HEK293 (cell line): Measurements from ENCODE around the gene STIM2.

ENCODE experiments used
- HOXA7 ChIP-seq: sonication (generic); formaldehyde crosslinking; IDR thresholded peaks from 2 replicates; pipeline ENCODE4 v1.8.1; 2022; ENCODE audit warnings: missing genetic modification reagents, borderline replicate concordance
- KLF10 ChIP-seq: fragments of 450-650 bp; IDR thresholded peaks from 2 replicates; pipeline ENCODE4 v1.5.1; 2018; ENCODE audit warnings: missing biosample characterization, mild to moderate bottlenecking, missing genetic modification characterization
- ZNF202 ChIP-seq: fragments of 450-650 bp; formaldehyde crosslinking; IDR thresholded peaks from 2 replicates; pipeline ENCODE4 v1.5.1; 2016; ENCODE audit warnings: missing biosample characterization, missing genetic modification characterization, borderline replicate concordance
- ZNF211 ChIP-seq: fragments of 450-650 bp; formaldehyde crosslinking; IDR thresholded peaks from 2 replicates; pipeline ENCODE4 v1.5.1; 2016; ENCODE audit warnings: low read depth, missing biosample characterization, missing genetic modification characterization
- ZNF292 ChIP-seq: fragments of 450-650 bp; formaldehyde crosslinking; IDR thresholded peaks from 2 replicates; pipeline ENCODE4 v1.5.1; 2016; ENCODE audit warnings: low read depth, missing biosample characterization, missing genetic modification characterization, borderline replicate concordance
- ZNF76 ChIP-seq: fragments of 450-650 bp; formaldehyde crosslinking; IDR thresholded peaks from 2 replicates; pipeline ENCODE4; 2016; ENCODE audit warnings: low read depth, missing biosample characterization, missing genetic modification characterization, borderline replicate concordance
- ZSCAN30 ChIP-seq: fragments of 450-650 bp; IDR thresholded peaks from 2 replicates; pipeline ENCODE4 v1.5.1; 2018; ENCODE audit warnings: missing biosample characterization, mild to moderate bottlenecking, missing genetic modification characterization, moderate library complexity
- TF ChIP-seq, protein P1 (sequence below): sonication (generic); formaldehyde crosslinking; IDR thresholded peaks from 2 replicates; pipeline ENCODE4 v1.8.1; 2022; ENCODE audit warnings: mild to moderate bottlenecking, moderate library complexity, missing genetic modification reagents
- TF ChIP-seq, protein P2 (sequence below): fragments of 450-650 bp; formaldehyde crosslinking; IDR thresholded peaks from 2 replicates; pipeline ENCODE4 v1.5.1; 2016; ENCODE audit warnings: missing biosample characterization, missing genetic modification characterization

GRCh38 chr4:26815199-26815598 lies 45.4 kb upstream of the STIM2 start:
- TF ChIP-seq, protein P1, sequence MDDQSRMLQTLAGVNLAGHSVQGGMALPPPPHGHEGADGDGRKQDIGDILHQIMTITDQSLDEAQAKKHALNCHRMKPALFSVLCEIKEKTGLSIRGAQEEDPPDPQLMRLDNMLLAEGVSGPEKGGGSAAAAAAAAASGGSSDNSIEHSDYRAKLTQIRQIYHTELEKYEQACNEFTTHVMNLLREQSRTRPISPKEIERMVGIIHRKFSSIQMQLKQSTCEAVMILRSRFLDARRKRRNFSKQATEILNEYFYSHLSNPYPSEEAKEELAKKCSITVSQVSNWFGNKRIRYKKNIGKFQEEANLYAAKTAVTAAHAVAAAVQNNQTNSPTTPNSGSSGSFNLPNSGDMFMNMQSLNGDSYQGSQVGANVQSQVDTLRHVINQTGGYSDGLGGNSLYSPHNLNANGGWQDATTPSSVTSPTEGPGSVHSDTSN (CRISPR knock-in tag): no peak
- TF ChIP-seq, protein P2, sequence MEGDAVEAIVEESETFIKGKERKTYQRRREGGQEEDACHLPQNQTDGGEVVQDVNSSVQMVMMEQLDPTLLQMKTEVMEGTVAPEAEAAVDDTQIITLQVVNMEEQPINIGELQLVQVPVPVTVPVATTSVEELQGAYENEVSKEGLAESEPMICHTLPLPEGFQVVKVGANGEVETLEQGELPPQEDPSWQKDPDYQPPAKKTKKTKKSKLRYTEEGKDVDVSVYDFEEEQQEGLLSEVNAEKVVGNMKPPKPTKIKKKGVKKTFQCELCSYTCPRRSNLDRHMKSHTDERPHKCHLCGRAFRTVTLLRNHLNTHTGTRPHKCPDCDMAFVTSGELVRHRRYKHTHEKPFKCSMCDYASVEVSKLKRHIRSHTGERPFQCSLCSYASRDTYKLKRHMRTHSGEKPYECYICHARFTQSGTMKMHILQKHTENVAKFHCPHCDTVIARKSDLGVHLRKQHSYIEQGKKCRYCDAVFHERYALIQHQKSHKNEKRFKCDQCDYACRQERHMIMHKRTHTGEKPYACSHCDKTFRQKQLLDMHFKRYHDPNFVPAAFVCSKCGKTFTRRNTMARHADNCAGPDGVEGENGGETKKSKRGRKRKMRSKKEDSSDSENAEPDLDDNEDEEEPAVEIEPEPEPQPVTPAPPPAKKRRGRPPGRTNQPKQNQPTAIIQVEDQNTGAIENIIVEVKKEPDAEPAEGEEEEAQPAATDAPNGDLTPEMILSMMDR (tag by site-specific recombination): no peak
- TF ChIP-seq ZNF292 (tag by site-specific recombination): no peak
- TF ChIP-seq KLF10 (tag by site-specific recombination): no peak
- no peak for TF ChIP-seq ZNF76
- TF ChIP-seq ZNF202 (tag by site-specific recombination): no peak
- no peak for TF ChIP-seq ZSCAN30 (tag by site-specific recombination)
- TF ChIP-seq HOXA7 (CRISPR knock-in tag): no peak
- TF ChIP-seq ZNF211 (tag by site-specific recombination): no peak
